ENCODE data around the gene MYO16.

The MYO16 gene

GRCh38 chr13:108629181-108629752, at the start of gene MYO16:
Gene MYO16 (plus strand): TSS chr13:108629611. CDS start chr13:108629845, 234 bp downstream.
- no peak for DNase-seq (ENCODE audit: low read depth)

- no peak for DNase-seq (ENCODE audit: low read depth)
Measured at GRCh38 chr13:108586826-108587225, 42.6 kb upstream of the MYO16 start.

- DNase-seq (ENCODE audit: low read depth), result no peak
Measured at GRCh38 chr13:108588516-108588915, 40.9 kb upstream of the MYO16 start.

DNA sequence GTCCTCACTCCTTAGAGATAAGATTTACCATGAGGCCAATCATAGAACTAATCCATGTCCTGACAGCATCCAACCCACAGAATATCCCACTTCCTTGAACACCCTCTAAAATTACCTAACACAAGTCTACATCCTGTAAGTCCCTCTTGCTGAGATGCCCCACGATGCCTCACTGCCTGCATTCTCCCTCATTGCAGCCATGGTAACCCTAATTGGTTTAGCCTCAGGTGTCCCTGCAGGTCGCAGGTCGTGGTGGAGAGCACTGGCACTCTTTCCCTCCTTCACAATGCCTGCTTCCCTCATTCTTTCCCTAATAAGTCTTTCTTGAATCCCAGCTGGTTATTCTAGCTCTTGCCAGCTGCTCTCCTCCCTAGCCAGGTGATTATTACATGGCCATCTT, 35.3 kb upstream of the MYO16 start:
- no peak for DNase-seq (ENCODE audit: low read depth)

DNA sequence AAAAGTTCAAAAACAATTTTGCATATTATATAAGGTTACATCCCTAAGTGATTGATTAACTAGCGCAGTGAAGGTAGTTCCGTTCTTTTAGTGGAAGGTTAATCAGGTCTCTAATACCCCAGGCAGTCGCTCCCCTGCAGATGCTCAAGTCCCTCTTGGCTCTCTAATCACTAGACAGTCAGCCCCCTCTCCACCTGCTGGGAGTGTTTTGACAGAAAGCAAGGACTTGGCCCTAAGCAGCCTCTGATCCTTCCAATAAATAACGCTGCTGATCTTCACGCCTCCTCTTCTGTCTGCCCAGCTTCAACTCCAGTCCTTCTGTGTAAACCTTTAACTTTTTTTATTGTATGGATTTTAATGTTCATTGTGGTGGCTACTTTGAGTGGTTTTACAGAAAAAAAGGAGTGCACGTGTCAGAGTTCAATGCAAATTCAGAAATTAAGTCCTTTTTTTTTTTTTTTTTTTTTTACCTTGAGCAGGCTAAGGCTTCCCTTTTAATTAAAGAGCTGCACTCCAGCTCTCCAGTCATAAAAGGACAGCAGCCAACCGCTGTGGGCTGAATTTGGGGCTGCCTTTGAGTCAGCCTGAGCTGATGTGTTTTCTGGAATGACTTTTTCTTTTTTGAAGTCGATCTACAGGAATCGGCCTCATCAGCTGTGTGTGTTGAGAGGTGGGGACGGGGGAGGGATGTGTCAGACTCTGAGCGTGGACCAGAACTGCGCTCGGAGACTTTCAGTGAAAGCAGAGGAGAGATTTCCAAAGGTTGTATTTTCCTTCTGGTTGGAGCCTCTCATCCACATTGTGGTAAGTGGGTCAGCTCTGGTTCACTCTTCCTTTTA, 33.8 kb upstream of the MYO16 start:
- DNase-seq (ENCODE audit: low read depth), result no peak

DNA sequence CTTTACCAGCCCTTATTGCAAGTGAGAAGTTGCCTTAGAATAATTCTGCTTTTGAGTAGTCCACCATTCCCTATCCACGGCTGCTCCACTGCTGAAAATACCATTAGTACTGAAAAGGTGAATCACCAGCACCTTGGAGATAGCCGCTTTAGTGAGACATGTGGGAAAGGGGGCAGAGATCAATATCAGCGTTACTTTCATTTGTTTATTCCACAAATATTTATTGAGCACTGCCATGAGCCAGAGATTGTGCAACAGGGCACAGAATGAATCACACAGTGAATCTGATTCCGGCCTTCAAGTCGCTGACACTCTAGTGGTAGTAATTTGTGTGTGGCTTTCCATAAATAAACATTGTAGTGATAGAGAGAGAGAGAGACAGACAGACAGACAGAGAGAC, 31.5 kb upstream of the MYO16 start:
- DNase-seq (ENCODE audit: low read depth), result no peak

- no peak for DNase-seq (ENCODE audit: low read depth)
Measured at GRCh38 chr13:108606424-108606823, 23.0 kb upstream of the MYO16 start.

DNA sequence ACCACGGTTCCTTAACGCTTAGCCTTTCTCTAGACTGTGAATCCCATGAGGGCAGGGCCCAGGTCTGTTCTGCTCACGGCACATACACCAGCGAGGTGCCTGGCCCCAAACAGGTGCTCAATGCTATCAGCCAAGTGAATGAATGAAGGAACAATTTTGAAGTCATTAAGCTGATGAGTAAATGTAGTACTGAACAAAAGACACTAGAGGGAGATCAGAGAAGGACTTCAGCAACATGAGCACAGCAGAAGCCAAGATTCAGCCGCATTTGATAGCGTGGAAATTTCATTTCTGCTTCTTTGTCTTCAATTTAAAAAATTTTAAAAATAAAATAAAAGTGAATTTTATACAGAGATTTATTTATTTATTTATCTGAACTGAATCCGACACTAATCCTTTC, 20.1 kb upstream of the MYO16 start:
- DNase-seq (ENCODE audit: low read depth), result no peak

DNA sequence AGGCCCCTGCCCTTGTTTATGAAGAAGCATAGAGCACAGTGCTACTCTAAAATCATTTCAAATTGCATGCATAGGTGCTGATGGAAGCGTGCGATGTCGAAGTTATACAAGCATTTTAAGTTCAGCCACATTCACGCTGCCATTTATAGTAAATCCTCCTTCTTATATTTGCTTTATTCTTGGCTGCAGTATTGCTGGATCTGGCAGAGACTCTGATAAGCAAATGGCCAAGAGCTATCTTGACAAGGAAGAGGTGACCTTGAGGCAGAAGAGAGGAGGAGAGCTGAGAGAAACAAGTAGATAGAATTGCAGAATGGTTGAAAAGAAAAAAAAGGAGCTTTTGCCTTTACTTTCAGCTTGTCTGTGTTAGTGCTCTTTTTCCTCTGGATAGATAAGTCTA, 18.9 kb upstream of the MYO16 start:
- no peak for DNase-seq (ENCODE audit: low read depth)

DNA sequence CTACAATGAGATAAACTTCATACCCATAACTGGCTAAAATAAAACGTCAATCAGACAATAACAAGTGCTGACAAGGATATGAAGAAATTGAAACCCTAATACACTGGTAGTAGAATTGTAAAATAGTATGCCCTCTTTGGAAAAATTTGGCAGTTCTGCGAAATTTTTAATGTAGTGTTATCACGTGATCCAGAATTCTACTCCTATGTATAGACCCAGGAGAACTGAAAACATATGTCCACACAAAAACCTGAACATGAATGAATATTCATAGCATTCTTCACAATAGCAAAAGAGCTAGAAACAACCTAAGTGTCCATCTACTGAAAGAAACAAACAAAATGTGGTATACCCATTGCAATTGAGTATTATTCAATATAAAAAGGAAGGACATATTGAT, 14.2 kb upstream of the MYO16 start:
- no peak for DNase-seq (ENCODE audit: low read depth)

DNA sequence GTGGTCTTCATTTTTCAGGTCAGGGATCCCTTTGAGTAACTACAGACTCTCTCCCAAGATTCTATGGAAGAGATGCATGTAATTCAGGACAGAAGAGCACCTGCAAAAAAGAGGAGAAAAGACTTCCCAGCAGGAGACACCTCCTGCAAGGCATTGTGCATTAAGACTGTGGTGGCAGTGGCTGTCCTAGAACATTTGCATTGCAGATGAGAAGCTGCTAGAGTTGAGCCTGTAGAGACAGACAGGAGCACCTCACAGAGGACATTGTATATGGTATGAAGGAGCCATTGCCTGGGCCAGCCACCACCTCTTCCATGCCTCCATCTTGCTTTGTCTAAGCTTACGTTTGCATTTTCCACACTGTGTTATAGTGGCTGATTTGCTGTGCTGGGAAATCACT, 11.2 kb upstream of the MYO16 start:
- DNase-seq (ENCODE audit: low read depth), result no peak

DNA sequence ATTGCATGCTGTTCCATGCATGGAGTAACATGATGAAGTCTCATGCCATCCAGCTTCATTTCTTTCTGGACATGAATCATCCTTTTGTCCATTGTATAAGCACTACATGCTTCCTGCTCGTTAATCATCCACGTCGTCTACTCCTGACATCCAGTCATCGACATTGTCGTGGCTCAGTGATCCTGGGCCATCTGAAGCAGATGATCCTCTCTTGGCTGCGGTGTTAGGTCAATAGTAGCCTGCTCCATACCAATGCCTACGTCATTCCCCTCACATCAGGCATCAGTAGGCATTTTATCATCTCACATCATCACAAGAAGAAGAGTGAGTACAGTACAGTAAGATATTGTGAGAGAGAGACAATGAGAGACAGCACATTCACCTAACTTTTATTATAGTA, 7.9 kb upstream of the MYO16 start:
- DNase-seq (ENCODE audit: low read depth), result no peak

GRCh38 chr13:108624108-108624507, 5.3 kb upstream of the MYO16 start:
- no peak for DNase-seq (ENCODE audit: low read depth)

- no peak for DNase-seq (ENCODE audit: low read depth)
Measured at GRCh38 chr13:108624979-108625378, 4.4 kb upstream of the MYO16 start.

DNA sequence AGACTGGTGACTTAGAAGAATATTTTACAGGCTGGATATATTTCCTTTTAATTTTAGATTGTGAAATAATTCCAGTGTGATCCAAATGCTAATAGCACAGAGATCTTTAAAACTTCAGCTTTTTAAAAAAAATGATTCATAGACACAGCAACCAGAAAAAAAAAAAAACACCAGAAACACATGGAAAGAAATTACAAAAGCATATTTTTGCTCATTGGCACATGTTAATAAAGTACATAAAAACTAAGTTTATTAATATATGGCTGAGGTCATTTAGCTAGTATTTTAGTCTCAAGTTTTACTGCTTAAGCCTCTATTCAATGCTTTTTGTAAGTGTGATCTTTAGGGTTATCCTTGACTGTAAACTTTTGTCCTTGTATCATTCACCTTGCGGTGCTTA, 577 bp downstream of the MYO16 start:
- DNase-seq (ENCODE audit: low read depth), result no peak

DNA sequence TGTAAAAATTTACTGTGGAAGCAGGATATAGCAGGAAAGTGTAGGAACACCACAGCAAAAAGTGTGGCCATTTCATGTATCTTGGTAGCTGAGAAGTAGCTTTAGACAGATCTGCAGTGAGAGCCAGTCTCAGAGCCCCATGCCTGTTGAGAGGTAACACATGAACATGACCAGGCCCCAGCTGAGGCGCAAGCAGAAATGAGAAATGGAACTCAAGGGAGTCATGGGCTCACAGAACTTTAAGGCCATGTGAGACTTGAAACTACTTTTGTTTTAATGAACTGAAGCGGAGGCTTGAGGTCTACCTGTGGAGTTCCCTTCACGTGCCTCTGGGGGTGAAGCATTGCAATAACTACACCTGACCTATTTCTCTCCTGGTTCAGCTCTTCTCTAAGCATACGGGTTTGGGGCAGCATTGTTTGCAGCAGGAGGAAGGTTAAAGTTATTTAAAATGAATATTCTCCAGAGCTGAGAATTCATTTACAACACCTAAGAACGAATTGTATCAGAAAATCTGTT, 3.3 kb downstream of the MYO16 start:
- DNase-seq (ENCODE audit: low read depth), result no peak

- DNase-seq (ENCODE audit: low read depth), result no peak
Measured at GRCh38 chr13:108638901-108639300, 9.5 kb downstream of the MYO16 start.

GRCh38 chr13:108643646-108644353, 14.4 kb downstream of the MYO16 start:
- no peak for DNase-seq (ENCODE audit: low read depth)

- DNase-seq (ENCODE audit: low read depth), result no peak
Measured at GRCh38 chr13:108645376-108645775, 16.0 kb downstream of the MYO16 start.

DNA sequence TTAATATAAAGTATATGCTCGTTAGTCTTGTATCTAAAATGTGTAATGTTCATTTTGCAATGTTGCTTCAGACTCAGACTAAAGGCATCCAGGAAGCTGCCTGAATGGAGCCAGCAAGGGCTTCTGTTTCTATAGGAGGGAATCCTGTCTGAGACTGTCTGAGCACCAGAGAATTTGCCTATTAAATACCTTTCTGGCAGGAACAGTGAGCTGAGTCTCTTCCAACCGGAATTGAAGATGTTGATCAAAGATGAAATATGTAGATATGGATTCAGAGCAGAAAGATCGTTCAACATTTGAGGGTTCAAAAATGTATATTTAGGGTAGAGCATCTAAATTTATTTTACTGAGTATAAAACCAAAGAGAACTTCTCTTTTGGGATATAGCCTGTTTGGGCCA, 20.9 kb downstream of the MYO16 start:
- no peak for DNase-seq (ENCODE audit: low read depth)

DNA sequence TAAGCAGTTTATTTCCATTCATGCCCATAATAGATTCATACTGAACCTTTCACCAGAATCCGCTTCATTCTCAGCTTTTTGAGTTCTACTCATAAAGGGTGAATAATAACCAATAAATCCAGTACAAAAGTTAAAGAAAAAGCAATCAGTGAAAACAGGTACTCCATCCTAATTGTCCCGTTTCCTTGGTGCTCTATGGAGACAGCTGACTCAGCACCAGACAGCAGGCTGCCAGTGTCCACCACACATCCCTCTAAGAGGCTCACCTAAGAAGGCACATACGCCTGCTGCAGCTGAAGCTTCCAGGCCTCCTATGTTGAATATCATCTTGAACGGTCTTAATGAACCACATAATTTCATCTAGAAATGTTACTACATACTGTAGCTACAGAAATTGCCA, 27.3 kb downstream of the MYO16 start:
- DNase-seq (ENCODE audit: low read depth), result no peak

GRCh38 chr13:108657519-108657918, 28.1 kb downstream of the MYO16 start:
- DNase-seq (ENCODE audit: low read depth), result no peak

DNA sequence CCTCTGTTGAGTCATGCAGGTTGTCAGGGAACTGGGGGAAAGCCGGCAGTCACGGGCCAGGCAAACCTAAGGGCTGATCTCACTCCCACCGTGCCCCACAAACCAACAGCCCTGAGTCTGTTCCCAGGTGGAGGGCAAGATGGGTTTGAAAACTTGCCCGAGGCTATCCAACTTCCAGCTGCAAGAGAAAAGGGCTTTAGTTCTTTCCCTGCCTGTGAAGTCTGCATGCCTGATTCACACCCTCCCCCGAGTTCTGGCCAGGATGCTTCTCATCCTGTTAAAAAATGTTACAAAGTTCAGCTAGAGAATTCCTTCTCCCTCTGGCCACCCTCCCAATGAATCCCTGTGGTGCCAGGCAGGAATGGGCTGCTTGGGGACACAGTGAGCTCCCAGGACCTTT, 33.1 kb downstream of the MYO16 start:
- DNase-seq (ENCODE audit: low read depth), result no peak

All from stimulated activated CD8-positive, alpha-beta memory T cell treated with anti-CD3 and anti-CD28 coated beads, Interleukin-12 subunit alpha, Interleukin-12 subunit beta, amount 100 ng/mL, for 4 hours (primary cell).